ENCODE results near the gene FAM171A2.

- TF ChIP-seq CTCF (IDR thresholded peaks at IDR 0.05; ENCODE audit: insufficient read depth, low read length) (no peak), POLR2AphosphoS5 (IDR thresholded peaks at IDR 0.05; ENCODE audit: low read depth) (no peak), REST (IDR thresholded peaks at IDR 0.05; ENCODE audit: insufficient replicate concordance, low read depth) (no peak), GABPA (IDR thresholded peaks at IDR 0.05; ENCODE audit: low read depth) (no peak)
Observed at GRCh38 chr17:44372036-44372435, 8.4 kb upstream of the FAM171A2 start.
